ENCODE data around the gene PDILT.

The PDILT gene

GRCh38 chr16:20395946-20396345 lies 8.6 kb downstream of the PDILT start:
- Mint-ChIP-seq H3K4me1 (no peaks in the 10 kb centered on the region), H3K36me3 (no peaks in the 10 kb centered on the region), H3K27me3 (no peaks in the 10 kb centered on the region), H3K27ac (no peak overlapping the region), H3K4me3 (no peak overlapping the region), H3K9me3 (no peaks in the 10 kb centered on the region)
- DNase-seq (ENCODE audit: low spot score in 2 of 2) (no peak), ATAC-seq (ENCODE audit: low read depth) (no peak)

- Mint-ChIP-seq H3K4me1 (no peaks in the 10 kb centered on the region), H3K36me3 (no peaks in the 10 kb centered on the region), H3K9me3 (no peaks in the 10 kb centered on the region), H3K27me3 (no peaks in the 10 kb centered on the region), H3K4me3 (no peak overlapping the region), H3K27ac (no peak overlapping the region)
- ATAC-seq (ENCODE audit: low read depth) (no peak), DNase-seq (ENCODE audit: low spot score in 2 of 2) (no peak)
These were observed 10.5 kb downstream of the PDILT start for GRCh38 chr16:20393801-20394577.

GRCh38 chr16:20391045-20391444 lies 13.5 kb downstream of the PDILT start:
- no peaks in the 10 kb centered on the region for H3K4me1 Mint-ChIP-seq
- no peaks in the 10 kb centered on the region for H3K9me3 Mint-ChIP-seq
- DNase-seq (ENCODE audit: low spot score in 2 of 2) (no peak), ATAC-seq (ENCODE audit: low read depth) (no peak)
- H3K36me3 Mint-ChIP-seq, result no peaks in the 10 kb centered on the region
- H3K27me3 Mint-ChIP-seq, result peaks cover 4% of the 10 kb centered on the region
- no peak overlapping the region for H3K27ac Mint-ChIP-seq
- no peak overlapping the region for H3K4me3 Mint-ChIP-seq

- Mint-ChIP-seq H3K36me3 (no peaks in the 10 kb centered on the region), H3K4me1 (no peaks in the 10 kb centered on the region), H3K27ac (no peak overlapping the region), H3K9me3 (no peaks in the 10 kb centered on the region), H3K27me3 (peaks cover 4% of the 10 kb centered on the region), H3K4me3 (no peak overlapping the region)
- DNase-seq (ENCODE audit: low spot score in 2 of 2), result no peak
- ATAC-seq (ENCODE audit: low read depth), result no peak
These were observed 15.7 kb downstream of the PDILT start for GRCh38 chr16:20388854-20389253.

- Mint-ChIP-seq H3K27me3 (peaks cover 4% of the 10 kb centered on the region), H3K4me3 (no peak overlapping the region), H3K36me3 (no peaks in the 10 kb centered on the region), H3K27ac (no peak overlapping the region), H3K4me1 (peaks cover 5% of the 10 kb centered on the region), H3K9me3 (no peaks in the 10 kb centered on the region)
- ATAC-seq (ENCODE audit: low read depth), result no peak
- no peak for DNase-seq (ENCODE audit: low spot score in 2 of 2)
These were observed 16.6 kb downstream of the PDILT start for GRCh38 chr16:20387978-20388377.

- no peak overlapping the region for H3K4me3 Mint-ChIP-seq
- DNase-seq (ENCODE audit: low spot score in 2 of 2) (peak; percentile 41 to 60), ATAC-seq (ENCODE audit: low read depth) (peak; percentile 34)
- peaks cover 4% of the 10 kb centered on the region for H3K27me3 Mint-ChIP-seq
- peaks cover 5% of the 10 kb centered on the region for H3K4me1 Mint-ChIP-seq
- no peaks in the 10 kb centered on the region for H3K36me3 Mint-ChIP-seq
- H3K9me3 Mint-ChIP-seq, result no peaks in the 10 kb centered on the region
- no peak overlapping the region for H3K27ac Mint-ChIP-seq
These were observed 18.4 kb downstream of the PDILT start for GRCh38 chr16:20385844-20386832.

- Mint-ChIP-seq H3K27me3 (peaks cover 7% of the 10 kb centered on the region), H3K27ac (no peak overlapping the region), H3K4me3 (no peak overlapping the region), H3K4me1 (peaks cover 5% of the 10 kb centered on the region), H3K36me3 (no peaks in the 10 kb centered on the region), H3K9me3 (no peaks in the 10 kb centered on the region)
- DNase-seq (ENCODE audit: low spot score in 2 of 2) (peak; percentile 38 to 43), ATAC-seq (ENCODE audit: low read depth) (peak; percentile 68)
These were observed 21.2 kb downstream of the PDILT start for GRCh38 chr16:20383106-20384029.

- no peaks in the 10 kb centered on the region for H3K9me3 Mint-ChIP-seq
- H3K27me3 Mint-ChIP-seq, result peaks cover 10% of the 10 kb centered on the region
- no peak for ATAC-seq (ENCODE audit: low read depth)
- peaks cover 5% of the 10 kb centered on the region for H3K4me1 Mint-ChIP-seq
- H3K27ac Mint-ChIP-seq, result no peak overlapping the region
- H3K36me3 Mint-ChIP-seq, result no peaks in the 10 kb centered on the region
- no peak for DNase-seq (ENCODE audit: low spot score in 2 of 2)
- H3K4me3 Mint-ChIP-seq, result no peak overlapping the region
These were observed 22.2 kb downstream of the PDILT start for GRCh38 chr16:20382202-20382948.

GRCh38 chr16:20380782-20381181 lies 23.8 kb downstream of the PDILT start:
- Mint-ChIP-seq H3K36me3 (no peaks in the 10 kb centered on the region), H3K9me3 (no peaks in the 10 kb centered on the region), H3K27ac (no peak overlapping the region), H3K27me3 (peaks cover 9% of the 10 kb centered on the region), H3K4me3 (no peak overlapping the region), H3K4me1 (peaks cover 5% of the 10 kb centered on the region)
- DNase-seq (ENCODE audit: low spot score in 2 of 2) (no peak), ATAC-seq (ENCODE audit: low read depth) (no peak)

- DNase-seq (ENCODE audit: low spot score in 2 of 2), result no peak
- no peak for ATAC-seq (ENCODE audit: low read depth)
- Mint-ChIP-seq H3K36me3 (no peaks in the 10 kb centered on the region), H3K9me3 (peaks cover 1% of the 10 kb centered on the region), H3K4me1 (no peaks in the 10 kb centered on the region), H3K27ac (no peak overlapping the region), H3K27me3 (peaks cover 10% of the 10 kb centered on the region), H3K4me3 (no peak overlapping the region)
These were observed 27.4 kb downstream of the PDILT start for GRCh38 chr16:20377181-20377580.

GRCh38 chr16:20372701-20373100 lies 31.8 kb downstream of the PDILT start:
- Mint-ChIP-seq H3K27ac (no peak overlapping the region), H3K36me3 (no peaks in the 10 kb centered on the region), H3K4me1 (no peaks in the 10 kb centered on the region), H3K4me3 (no peak overlapping the region), H3K9me3 (peaks cover 1% of the 10 kb centered on the region), H3K27me3 (peaks cover 14% of the 10 kb centered on the region)
- no peak for ATAC-seq (ENCODE audit: low read depth)
- no peak for DNase-seq (ENCODE audit: low spot score in 2 of 2)

GRCh38 chr16:20369452-20370054 lies 35.0 kb downstream of the PDILT start:
- DNase-seq (ENCODE audit: low spot score in 2 of 2), result no peak
- Mint-ChIP-seq H3K4me1 (no peaks in the 10 kb centered on the region), H3K36me3 (no peaks in the 10 kb centered on the region), H3K4me3 (no peak overlapping the region), H3K27me3 (peaks cover 17% of the 10 kb centered on the region), H3K9me3 (peaks cover 1% of the 10 kb centered on the region), H3K27ac (no peak overlapping the region)
- ATAC-seq (ENCODE audit: low read depth), result no peak

GRCh38 chr16:20364051-20364450 lies 40.5 kb downstream of the PDILT start:
- H3K27ac Mint-ChIP-seq, result no peak overlapping the region
- H3K27me3 Mint-ChIP-seq, result peaks cover 12% of the 10 kb centered on the region
- H3K9me3 Mint-ChIP-seq, result no peaks in the 10 kb centered on the region
- ATAC-seq (ENCODE audit: low read depth), result no peak
- no peaks in the 10 kb centered on the region for H3K4me1 Mint-ChIP-seq
- H3K36me3 Mint-ChIP-seq, result no peaks in the 10 kb centered on the region
- no peak for DNase-seq (ENCODE audit: low spot score in 2 of 2)
- H3K4me3 Mint-ChIP-seq, result no peak overlapping the region

Data from memory B cell (primary cell).